ENCODE measurements around the gene AATF. TPM values are rescaled to one million over a fixed set of nuclear protein-coding genes. Genes with fewer than 3 reads are reported as not detected.
A peak's percentile ranks its signal among the peaks of the same experiment; 100 is the strongest.

AATF gene
- polyA plus RNA-seq (2013, experiment 1 of 2; ENCODE audit: insufficient read length) = 44.6 TPM
- polyA plus RNA-seq (2013, experiment 2 of 2; ENCODE audit: insufficient read length) = 47.7 TPM

GRCh38 chr17:36948717-36949460, at the start of gene AATF:
AATF (plus strand) TSS chr17:36948954; CDS start chr17:36949126, 172 bp downstream.
- peak; percentile 96 for DNase-seq

GRCh38 chr17:36899250-36900159, 49.2 kb upstream of the AATF start:
- DNase-seq = peak; percentile 4

- DNase-seq = no peak
Measured at GRCh38 chr17:36900160-36900512, 48.6 kb upstream of the AATF start.

GRCh38 chr17:36901506-36901905, 47.2 kb upstream of the AATF start:
- DNase-seq = peak; percentile 53

- no peak for DNase-seq
Measured at GRCh38 chr17:36907407-36907806, 41.3 kb upstream of the AATF start.

- no peak for DNase-seq
Measured at GRCh38 chr17:36910513-36910912, 38.2 kb upstream of the AATF start.

- DNase-seq = no peak
Measured at GRCh38 chr17:36911001-36911400, 37.8 kb upstream of the AATF start.

GRCh38 chr17:36913132-36913531, 35.6 kb upstream of the AATF start:
- DNase-seq = no peak

- DNase-seq = no peak
Measured at GRCh38 chr17:36918211-36918691, 30.5 kb upstream of the AATF start.

- no peak for DNase-seq
Measured at GRCh38 chr17:36919407-36919968, 29.3 kb upstream of the AATF start.

GRCh38 chr17:36920032-36921005, 28.4 kb upstream of the AATF start:
- no peak for DNase-seq

GRCh38 chr17:36921095-36921851, 27.5 kb upstream of the AATF start:
- DNase-seq = no peak

- DNase-seq = no peak
Measured at GRCh38 chr17:36922175-36922574, 26.6 kb upstream of the AATF start.

GRCh38 chr17:36923814-36924221, 24.9 kb upstream of the AATF start:
- DNase-seq = no peak

- DNase-seq = no peak
Measured at GRCh38 chr17:36926226-36926625, 22.5 kb upstream of the AATF start.

- no peak for DNase-seq
Measured at GRCh38 chr17:36926701-36927100, 22.1 kb upstream of the AATF start.

- no peak for DNase-seq
Measured at GRCh38 chr17:36928471-36929345, 20.0 kb upstream of the AATF start.

- no peak for DNase-seq
Measured at GRCh38 chr17:36929851-36930582, 18.7 kb upstream of the AATF start.

- no peak for DNase-seq
Measured at GRCh38 chr17:36930583-36930900, 18.2 kb upstream of the AATF start.

All from fibroblast of skin of scalp (primary cell).